OCI-LY7 (cell line): ENCODE data around the gene C4BPA. TPM values are rescaled to one million over a fixed set of nuclear protein-coding genes. Genes with fewer than 3 reads are reported as not detected.

Experiments used
- BruUV-seq: library from RNA; stranded (reverse); fragments of 400-500 nt; replicated peaks from 2 replicates; lab custom pipeline; 2021; lab: Mats Ljungman, UMichigan
- CTCF ChIA-PET: fragments of 300-600 bp; sonication (Branson Sonifier 250); formaldehyde crosslinking; loops from one replicate; lab custom pipeline; 2022; ENCODE audit warnings: antibody characterized with exemption; ENCODE audit not compliant: unreplicated experiment; lab: Charles Lee
- POLR2A ChIA-PET: fragments of 300-600 bp; sonication (Branson Sonifier 250); formaldehyde crosslinking; loops from one replicate; lab custom pipeline; 2022; ENCODE audit warnings: antibody characterized with exemption; lab: Charles Lee
- DNase-seq: peaks from one replicate; pipeline ENCODE4 v3.0.0-alpha.2; 2015; ENCODE audit warnings: low spot score
- H2AFZ ChIP-seq: fragments of 200-600 bp; sonication (generic), shearing (Covaris generic); 2 replicates; pipeline ENCODE4 v1.6.1; 2014; ENCODE audit warnings: mild to moderate bottlenecking, antibody characterized with exemption, low read length, moderate library complexity
- H3K27ac ChIP-seq: fragments of 200-600 bp; sonication (generic); 2 replicates; pipeline ENCODE4 v1.5.1; 2014; ENCODE audit warnings: mixed run types, low read depth, mild to moderate bottlenecking, moderate library complexity, low read length, inconsistent platforms; ENCODE audit not compliant: poor library complexity, severe bottlenecking
- H3K36me3 ChIP-seq: fragments of 200-600 bp; sonication (generic); 2 replicates; pipeline ENCODE4 v1.6.1; 2014; ENCODE audit warnings: mild to moderate bottlenecking, antibody characterized with exemption, low read length, moderate library complexity, mixed read lengths; ENCODE audit not compliant: insufficient read depth
- H3K4me1 ChIP-seq: fragments of 200-600 bp; sonication (generic); 2 replicates; pipeline ENCODE4 v1.5.1; 2014; ENCODE audit warnings: mild to moderate bottlenecking, low read length; ENCODE audit not compliant: insufficient read depth, poor library complexity, severe bottlenecking
- H3K4me2 ChIP-seq: fragments of 200-600 bp; sonication (generic); 2 replicates; pipeline ENCODE4 v1.6.1; 2014; ENCODE audit warnings: mild to moderate bottlenecking, low read length
- H3K4me3 ChIP-seq: fragments of 200-600 bp; sonication (generic); 2 replicates; pipeline ENCODE4 v1.5.1; 2014; ENCODE audit warnings: mild to moderate bottlenecking, low read depth, low read length; ENCODE audit not compliant: poor library complexity, severe bottlenecking
- H3K79me2 ChIP-seq: fragments of 200-600 bp; sonication (generic); 2 replicates; pipeline ENCODE4 v1.6.1; 2016; ENCODE audit warnings: low read depth, mild to moderate bottlenecking, low read length, moderate library complexity, mixed read lengths; ENCODE audit not compliant: insufficient read depth
- H3K9me2 ChIP-seq: fragments of 200-600 bp; sonication (generic); 2 replicates; pipeline ENCODE4 v1.6.1; 2016; ENCODE audit warnings: mild to moderate bottlenecking, low read length, mixed read lengths; ENCODE audit not compliant: insufficient read depth
- H3K9me3 ChIP-seq: fragments of 200-600 bp; sonication (generic); 2 replicates; pipeline ENCODE4 v1.6.1; 2014; ENCODE audit warnings: mild to moderate bottlenecking, mixed run types, low read length, mixed read lengths
- H4K20me1 ChIP-seq: fragments of 200-600 bp; sonication (generic); 2 replicates; pipeline ENCODE4 v1.6.1; 2014; ENCODE audit warnings: mild to moderate bottlenecking, antibody characterized with exemption, low read length, moderate library complexity, mixed read lengths; ENCODE audit not compliant: insufficient read depth
- CTCF ChIP-seq: fragments of 200-600 bp; sonication (generic); conservative IDR thresholded peaks from 2 replicates; pipeline ENCODE4 v1.5.1; 2014; ENCODE audit warnings: mild to moderate bottlenecking, antibody characterized with exemption, low read length, moderate library complexity, mixed read lengths
- EZH2phosphoT487 ChIP-seq: fragments of 200-600 bp; sonication (generic); IDR thresholded peaks from 2 replicates; pipeline ENCODE4 v1.6.1; 2018; ENCODE audit warnings: low read depth, borderline replicate concordance, mild to moderate bottlenecking, mixed run types, antibody characterized with exemption, low read length, moderate library complexity, mixed read lengths
- intact Hi-C: fragments of 100-400 bp; cut with micrococcal nuclease; formaldehyde crosslinking; loops from one replicate; pipeline ENCODE4 v1.10.0; 2022; ENCODE audit not compliant: unreplicated experiment
- total RNA-seq, 2 experiments: library from RNA; depleted of rRNA in 1 of 2; stranded (reverse); fragments of >200 nt in 1 of 2; shearing (Covaris generic) in 1 of 2; gene quantifications; 2 replicates each; pipeline ENCODE4 v1.2.3, GENCODE V29; 2014 to 2022

The C4BPA gene
- total RNA-seq, 2 experiments from 2014 or later, result not detected

DNA sequence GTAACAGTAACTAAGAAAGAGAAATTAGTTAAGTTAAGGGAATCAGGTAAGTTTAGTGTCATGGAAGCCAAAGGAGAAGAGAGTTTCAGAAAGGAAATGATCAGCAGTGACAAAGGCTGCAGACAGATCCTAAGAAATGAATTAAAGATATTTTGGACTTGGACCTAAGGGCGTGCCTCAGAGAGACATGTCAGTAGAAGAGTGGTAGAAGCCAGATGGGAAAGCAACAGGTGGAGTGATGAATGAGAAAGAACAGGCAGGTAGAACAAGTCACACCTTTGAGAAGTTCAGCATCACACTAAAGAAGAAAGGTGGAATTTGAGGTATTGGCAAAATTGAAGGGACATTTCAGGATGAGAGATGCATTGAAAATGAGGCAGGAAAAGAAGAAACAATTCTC is 1.4 kb upstream of the C4BPA start:
- intact Hi-C loops, result no loop called here
- CTCF ChIA-PET, result no interaction called here
- no peak overlapping the region for H2AFZ ChIP-seq

GRCh38 chr1:207109004-207109403 is 5.0 kb downstream of the C4BPA start:
- ChIA-PET CTCF (no interaction called here), POLR2A (no interaction called here)
- Histone ChIP-seq H2AFZ (no peak overlapping the region), H3K4me3 (no peak overlapping the region), H3K27ac (no peak overlapping the region), H3K4me1 (no peaks in the 10 kb centered on the region), H4K20me1 (no peaks in the 10 kb centered on the region), H3K9me2 (no peaks in the 10 kb centered on the region), H3K79me2 (no peaks in the 10 kb centered on the region), H3K36me3 (no peaks in the 10 kb centered on the region), H3K9me3 (no peaks in the 10 kb centered on the region), H3K4me2 (no peak overlapping the region)
- no peak for DNase-seq
- intact Hi-C loops, result no loop called here
- no TSS peak for BruUV-seq
- TF ChIP-seq EZH2phosphoT487 (no peak), CTCF (no peak)

More for the DNA sequence above, 1.4 kb upstream of the C4BPA start:
- Histone ChIP-seq H3K4me3 (no peak overlapping the region), H3K27ac (no peak overlapping the region), H3K9me3 (no peaks in the 10 kb centered on the region), H3K4me1 (no peaks in the 10 kb centered on the region), H3K36me3 (no peaks in the 10 kb centered on the region), H4K20me1 (no peaks in the 10 kb centered on the region), H3K9me2 (no peaks in the 10 kb centered on the region), H3K79me2 (no peaks in the 10 kb centered on the region), H3K4me2 (no peak overlapping the region)
- no peak for DNase-seq
- no TSS peak for BruUV-seq
- POLR2A ChIA-PET, result no interaction called here
- TF ChIP-seq CTCF (no peak), EZH2phosphoT487 (no peak)

GRCh38 chr1:207112616-207113296 is 8.7 kb downstream of the C4BPA start:
- H3K4me1 ChIP-seq, result no peaks in the 10 kb centered on the region
- H3K4me2 ChIP-seq, result no peak overlapping the region
- H3K27ac ChIP-seq, result no peak overlapping the region
- intact Hi-C loops, result no loop called here
- no peaks in the 10 kb centered on the region for H3K36me3 ChIP-seq
- H3K79me2 ChIP-seq, result no peaks in the 10 kb centered on the region
- H3K4me3 ChIP-seq, result no peak overlapping the region
- TF ChIP-seq EZH2phosphoT487 (no peak), CTCF (no peak)
- ChIA-PET POLR2A (interaction anchor here (0.5 kb wide), 1 partner anchor 400 kb away, joined by 4 read pairs; no protein-coding TSS in a partner anchor), CTCF (no interaction called here)
- no peaks in the 10 kb centered on the region for H4K20me1 ChIP-seq
- no peaks in the 10 kb centered on the region for H3K9me3 ChIP-seq
- no peak for DNase-seq
- H2AFZ ChIP-seq, result no peak overlapping the region
- BruUV-seq, result no TSS peak
- no peaks in the 10 kb centered on the region for H3K9me2 ChIP-seq
